ENCODE measurements around the gene MMP20. TPM values are rescaled to one million over a fixed set of nuclear protein-coding genes. Genes with fewer than 3 reads are reported as not detected.

The MMP20 gene
- total and polyA plus RNA-seq, 5 donors = not detected

GRCh38 chr11:102576350-102576749 is 48.8 kb downstream of the MMP20 start:
- no peaks in the 10 kb centered on the region for H3K9me3 ChIP-seq (ENCODE audit: control insufficient read depth, low read length)
- DNase-seq = no peak
- ATAC-seq = no peak
- H3K4me1 ChIP-seq (ENCODE audit: control insufficient read depth, insufficient read depth, low read length) = no peaks in the 10 kb centered on the region
- 63% methylated on average over 3 of the region's 3 CpGs for WGBS
- H3K27me3 ChIP-seq (ENCODE audit: control insufficient read depth, insufficient read depth) = no peaks in the 10 kb centered on the region
- intact Hi-C loops (cut with DNase I) = no loop called here
- H3K27ac ChIP-seq (ENCODE audit: low read length) = no peak overlapping the region
- H3K4me3 ChIP-seq (ENCODE audit: low read length) = no peak overlapping the region

- Histone ChIP-seq H3K4me1 (ENCODE audit: control insufficient read depth, insufficient read depth, low read length) (no peaks in the 10 kb centered on the region), H3K9me3 (ENCODE audit: control insufficient read depth, low read length) (no peaks in the 10 kb centered on the region), H3K27me3 (ENCODE audit: control insufficient read depth, insufficient read depth) (no peaks in the 10 kb centered on the region), H3K27ac (ENCODE audit: low read length) (no peak overlapping the region), H3K4me3 (ENCODE audit: low read length) (no peak overlapping the region)
- WGBS = 88% methylated on average over 2 of the region's 2 CpGs
- ATAC-seq (no peak), DNase-seq (no peak)
- intact Hi-C loops (cut with DNase I) = no loop called here
Observed at GRCh38 chr11:102575012-102575411, 50.1 kb downstream of the MMP20 start.

- Histone ChIP-seq H3K4me1 (ENCODE audit: control insufficient read depth, insufficient read depth, low read length) (no peaks in the 10 kb centered on the region), H3K27me3 (ENCODE audit: control insufficient read depth, insufficient read depth) (no peaks in the 10 kb centered on the region), H3K9me3 (ENCODE audit: control insufficient read depth, low read length) (peaks cover under 1% of the 10 kb centered on the region), H3K4me3 (ENCODE audit: low read length) (no peak overlapping the region), H3K27ac (ENCODE audit: low read length) (no peak overlapping the region)
- ATAC-seq = no peak
- intact Hi-C loops (cut with DNase I) = no loop called here
- DNase-seq = no peak
- 52% methylated on average over 2 of the region's 2 CpGs for WGBS
Observed at GRCh38 chr11:102573851-102574250, 51.3 kb downstream of the MMP20 start.

GRCh38 chr11:102572554-102573220 is 52.4 kb downstream of the MMP20 start:
- no peak overlapping the region for H3K27ac ChIP-seq (ENCODE audit: low read length)
- intact Hi-C loops (cut with DNase I) = no loop called here
- ATAC-seq = no peak
- no peaks in the 10 kb centered on the region for H3K4me1 ChIP-seq (ENCODE audit: control insufficient read depth, insufficient read depth, low read length)
- no peaks in the 10 kb centered on the region for H3K27me3 ChIP-seq (ENCODE audit: control insufficient read depth, insufficient read depth)
- H3K4me3 ChIP-seq (ENCODE audit: low read length) = no peak overlapping the region
- peaks cover 1% of the 10 kb centered on the region for H3K9me3 ChIP-seq (ENCODE audit: control insufficient read depth, low read length)
- WGBS = 90% methylated on average over 2 of the region's 2 CpGs
- no peak for DNase-seq

- Histone ChIP-seq H3K27ac (ENCODE audit: low read length) (no peak overlapping the region), H3K4me1 (ENCODE audit: control insufficient read depth, insufficient read depth, low read length) (no peaks in the 10 kb centered on the region), H3K4me3 (ENCODE audit: low read length) (no peak overlapping the region), H3K27me3 (ENCODE audit: control insufficient read depth, insufficient read depth) (no peaks in the 10 kb centered on the region), H3K9me3 (ENCODE audit: control insufficient read depth, low read length) (peaks cover 1% of the 10 kb centered on the region)
- no peak for DNase-seq
- ATAC-seq = no peak
- intact Hi-C loops (cut with DNase I) = no loop called here
- WGBS = 55% methylated on average over 3 of the region's 3 CpGs
Observed at GRCh38 chr11:102568851-102569250, 56.3 kb downstream of the MMP20 start.

- ATAC-seq (no peak), DNase-seq (no peak)
- 53% methylated on average over 1 of the region's 1 CpG for WGBS
- Histone ChIP-seq H3K4me1 (ENCODE audit: control insufficient read depth, insufficient read depth, low read length) (no peaks in the 10 kb centered on the region), H3K27me3 (ENCODE audit: control insufficient read depth, insufficient read depth) (no peaks in the 10 kb centered on the region), H3K4me3 (ENCODE audit: low read length) (no peak overlapping the region), H3K9me3 (ENCODE audit: control insufficient read depth, low read length) (peaks cover 1% of the 10 kb centered on the region), H3K27ac (ENCODE audit: low read length) (no peak overlapping the region)
- intact Hi-C loops (cut with DNase I) = no loop called here
Observed at GRCh38 chr11:102566112-102566511, 59.0 kb downstream of the MMP20 start.

- ATAC-seq (no peak), DNase-seq (no peak)
- intact Hi-C loops (cut with DNase I) = no loop called here
- Histone ChIP-seq H3K4me1 (ENCODE audit: control insufficient read depth, insufficient read depth, low read length) (no peaks in the 10 kb centered on the region), H3K27me3 (ENCODE audit: control insufficient read depth, insufficient read depth) (no peaks in the 10 kb centered on the region), H3K27ac (ENCODE audit: low read length) (no peak overlapping the region), H3K9me3 (ENCODE audit: control insufficient read depth, low read length) (peaks cover 1% of the 10 kb centered on the region), H3K4me3 (ENCODE audit: low read length) (no peak overlapping the region)
- whole genome bisulfite sequencing = 86% methylated on average over 2 of the region's 2 CpGs
Observed at GRCh38 chr11:102564110-102564509, 61.0 kb downstream of the MMP20 start.

GRCh38 chr11:102561636-102562035 is 63.5 kb downstream of the MMP20 start:
- Histone ChIP-seq H3K27ac (ENCODE audit: low read length) (no peak overlapping the region), H3K4me1 (ENCODE audit: control insufficient read depth, insufficient read depth, low read length) (no peaks in the 10 kb centered on the region), H3K27me3 (ENCODE audit: control insufficient read depth, insufficient read depth) (no peaks in the 10 kb centered on the region), H3K4me3 (ENCODE audit: low read length) (no peak overlapping the region), H3K9me3 (ENCODE audit: control insufficient read depth, low read length) (no peaks in the 10 kb centered on the region)
- DNase-seq (no peak), ATAC-seq (no peak)
- intact Hi-C loops (cut with DNase I) = no loop called here

GRCh38 chr11:102560555-102561011 is 64.5 kb downstream of the MMP20 start:
- H3K27ac ChIP-seq (ENCODE audit: low read length) = no peak overlapping the region
- H3K4me3 ChIP-seq (ENCODE audit: low read length) = peak overlapping the region; percentile 38
- peak in 1 of 2 donors; percentile 64 for ATAC-seq
- WGBS = 43% methylated on average over 6 of the region's 6 CpGs
- H3K27me3 ChIP-seq (ENCODE audit: control insufficient read depth, insufficient read depth) = no peaks in the 10 kb centered on the region
- no peaks in the 10 kb centered on the region for H3K9me3 ChIP-seq (ENCODE audit: control insufficient read depth, low read length)
- no peaks in the 10 kb centered on the region for H3K4me1 ChIP-seq (ENCODE audit: control insufficient read depth, insufficient read depth, low read length)
- DNase-seq = no peak
- intact Hi-C loops (cut with DNase I) = no loop called here

GRCh38 chr11:102559839-102560238 is 65.3 kb downstream of the MMP20 start:
- Histone ChIP-seq H3K27me3 (ENCODE audit: control insufficient read depth, insufficient read depth) (no peaks in the 10 kb centered on the region), H3K9me3 (ENCODE audit: control insufficient read depth, low read length) (no peaks in the 10 kb centered on the region), H3K4me3 (ENCODE audit: low read length) (no peak overlapping the region), H3K4me1 (ENCODE audit: control insufficient read depth, insufficient read depth, low read length) (no peaks in the 10 kb centered on the region), H3K27ac (ENCODE audit: low read length) (no peak overlapping the region)
- ATAC-seq (no peak), DNase-seq (no peak)
- intact Hi-C loops (cut with DNase I) = no loop called here

GRCh38 chr11:102555091-102555490 is 70.0 kb downstream of the MMP20 start:
- no peaks in the 10 kb centered on the region for H3K27me3 ChIP-seq (ENCODE audit: control insufficient read depth, insufficient read depth)
- H3K27ac ChIP-seq (ENCODE audit: low read length) = no peak overlapping the region
- 75% methylated on average over 3 of the region's 3 CpGs for WGBS
- no peaks in the 10 kb centered on the region for H3K9me3 ChIP-seq (ENCODE audit: control insufficient read depth, low read length)
- no peak for DNase-seq
- no peak overlapping the region for H3K4me3 ChIP-seq (ENCODE audit: low read length)
- ATAC-seq = no peak
- intact Hi-C loops (cut with DNase I) = no loop called here
- no peaks in the 10 kb centered on the region for H3K4me1 ChIP-seq (ENCODE audit: control insufficient read depth, insufficient read depth, low read length)

- DNase-seq = no peak
- no peak for ATAC-seq
- Histone ChIP-seq H3K4me1 (ENCODE audit: control insufficient read depth, insufficient read depth, low read length) (no peaks in the 10 kb centered on the region), H3K27me3 (ENCODE audit: control insufficient read depth, insufficient read depth) (no peaks in the 10 kb centered on the region), H3K4me3 (ENCODE audit: low read length) (no peak overlapping the region), H3K9me3 (ENCODE audit: control insufficient read depth, low read length) (no peaks in the 10 kb centered on the region), H3K27ac (ENCODE audit: low read length) (no peak overlapping the region)
- intact Hi-C loops (cut with DNase I) = no loop called here
- 88% methylated on average over 5 of the region's 5 CpGs for WGBS
Observed at GRCh38 chr11:102553835-102554282, 71.3 kb downstream of the MMP20 start.

Measured in right cardiac atrium (tissue), 5 donors.